SK-N-SH treated with all-trans-retinoic acid at 6 μM for 48 hours (cell line): ENCODE data around the gene JAKMIP1.

Experiments
- ARNTL ChIP-seq: fragments of 450-650 bp; formaldehyde crosslinking; IDR thresholded peaks from 2 replicates; pipeline ENCODE4 v1.5.0; 2020; ENCODE audit warnings: low read depth, mild to moderate bottlenecking, moderate library complexity, borderline replicate concordance
- BACH2 ChIP-seq: fragments of 250-450 bp; sonication (Bioruptor Pico); IDR thresholded peaks from 2 replicates; pipeline ENCODE4 v1.9.0; 2021; ENCODE audit warnings: mild to moderate bottlenecking, borderline replicate concordance
- ESRRG ChIP-seq: fragments of 250-450 bp; sonication (Bioruptor Pico); IDR thresholded peaks from 2 replicates; pipeline ENCODE4 v1.6.1; 2021; ENCODE audit warnings: mild to moderate bottlenecking
- PATZ1 ChIP-seq: fragments of 250-450 bp; sonication (Bioruptor Pico); IDR thresholded peaks from 2 replicates; pipeline ENCODE4 v1.8.0; 2020; ENCODE audit warnings: mild to moderate bottlenecking, moderate library complexity, borderline replicate concordance
- POU6F1 ChIP-seq: fragments of 250-450 bp; sonication (Bioruptor Pico); IDR thresholded peaks from 2 replicates; pipeline ENCODE4 v1.8.0; 2021; ENCODE audit warnings: low read depth, mild to moderate bottlenecking, moderate library complexity, borderline replicate concordance
- SNAI2 ChIP-seq: fragments of 250-450 bp; sonication (Bioruptor Pico); IDR thresholded peaks from 2 replicates; pipeline ENCODE4 v1.5.0; 2020; ENCODE audit warnings: mild to moderate bottlenecking, moderate library complexity
- ZC3H10 ChIP-seq: fragments of 250-450 bp; sonication (Bioruptor Pico); IDR thresholded peaks from 2 replicates; pipeline ENCODE4 v1.5.1; 2021; ENCODE audit warnings: mild to moderate bottlenecking, moderate library complexity
- ZNF565 ChIP-seq: fragments of 450-650 bp; formaldehyde crosslinking; conservative IDR thresholded peaks from 2 replicates; pipeline ENCODE4 v1.5.0; 2020; ENCODE audit warnings: low read depth, mild to moderate bottlenecking, moderate library complexity
- ZNF70 ChIP-seq: fragments of 450-650 bp; formaldehyde crosslinking; IDR thresholded peaks from 2 replicates; pipeline ENCODE4 v1.5.0; 2020; ENCODE audit warnings: mild to moderate bottlenecking, moderate library complexity
- TF ChIP-seq, protein P1 (sequence below): fragments of 250-450 bp; sonication (Bioruptor Pico); IDR thresholded peaks from 2 replicates; pipeline ENCODE4 v1.5.1; 2020; ENCODE audit warnings: low read depth, mild to moderate bottlenecking, moderate library complexity
- TF ChIP-seq, protein P2 (sequence below): fragments of 250-450 bp; sonication (Bioruptor Pico); IDR thresholded peaks from 2 replicates; pipeline ENCODE4 v1.5.1; 2021; ENCODE audit warnings: mild to moderate bottlenecking, moderate library complexity

DNA sequence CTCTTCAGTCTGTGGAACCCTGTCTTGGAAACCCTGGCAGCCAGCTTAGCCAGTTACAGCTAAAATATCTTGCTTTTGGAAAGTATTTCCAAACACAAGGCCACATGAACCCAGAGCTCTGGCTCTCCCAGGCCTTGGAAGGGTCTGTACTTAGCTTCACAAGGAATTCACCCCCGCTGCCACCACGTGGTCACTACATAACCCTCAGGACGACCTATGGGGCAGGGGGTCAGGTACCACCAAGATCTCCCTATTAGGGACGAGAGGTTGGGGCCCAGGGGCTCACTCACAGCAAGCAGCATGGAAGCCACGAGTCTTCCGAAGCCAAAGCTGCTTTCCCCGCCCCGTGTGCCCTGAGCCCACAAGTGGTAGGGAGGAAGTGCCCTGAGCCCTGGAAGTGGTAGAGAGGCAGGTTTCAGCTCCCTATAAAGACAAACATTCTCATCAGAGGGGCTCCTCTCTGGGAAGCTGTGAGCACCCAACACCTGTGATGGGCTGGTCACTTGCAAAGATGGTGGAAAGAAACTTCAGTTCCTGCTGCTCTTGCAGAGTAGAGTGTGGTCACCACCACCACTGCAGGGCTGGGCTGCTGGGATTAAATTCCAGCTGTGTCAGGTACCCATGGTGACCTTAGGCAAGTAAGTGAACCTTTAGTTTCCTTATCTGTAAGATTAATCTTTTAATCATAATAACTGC, 4.7 kb upstream of the JAKMIP1 start:
- TF ChIP-seq ARNTL (CRISPR knock-in tag): no peak
- TF ChIP-seq POU6F1: no peak
- TF ChIP-seq ZNF565 (CRISPR knock-in tag): no peak
- TF ChIP-seq ZC3H10 (CRISPR knock-in tag): no peak
- TF ChIP-seq, protein P1, sequence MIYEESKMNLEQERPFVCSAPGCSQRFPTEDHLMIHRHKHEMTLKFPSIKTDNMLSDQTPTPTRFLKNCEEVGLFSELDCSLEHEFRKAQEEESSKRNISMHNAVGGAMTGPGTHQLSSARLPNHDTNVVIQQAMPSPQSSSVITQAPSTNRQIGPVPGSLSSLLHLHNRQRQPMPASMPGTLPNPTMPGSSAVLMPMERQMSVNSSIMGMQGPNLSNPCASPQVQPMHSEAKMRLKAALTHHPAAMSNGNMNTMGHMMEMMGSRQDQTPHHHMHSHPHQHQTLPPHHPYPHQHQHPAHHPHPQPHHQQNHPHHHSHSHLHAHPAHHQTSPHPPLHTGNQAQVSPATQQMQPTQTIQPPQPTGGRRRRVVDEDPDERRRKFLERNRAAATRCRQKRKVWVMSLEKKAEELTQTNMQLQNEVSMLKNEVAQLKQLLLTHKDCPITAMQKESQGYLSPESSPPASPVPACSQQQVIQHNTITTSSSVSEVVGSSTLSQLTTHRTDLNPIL: no peak
- no peak for TF ChIP-seq SNAI2 (CRISPR knock-in tag)
- TF ChIP-seq PATZ1: no peak
- TF ChIP-seq, protein P2, sequence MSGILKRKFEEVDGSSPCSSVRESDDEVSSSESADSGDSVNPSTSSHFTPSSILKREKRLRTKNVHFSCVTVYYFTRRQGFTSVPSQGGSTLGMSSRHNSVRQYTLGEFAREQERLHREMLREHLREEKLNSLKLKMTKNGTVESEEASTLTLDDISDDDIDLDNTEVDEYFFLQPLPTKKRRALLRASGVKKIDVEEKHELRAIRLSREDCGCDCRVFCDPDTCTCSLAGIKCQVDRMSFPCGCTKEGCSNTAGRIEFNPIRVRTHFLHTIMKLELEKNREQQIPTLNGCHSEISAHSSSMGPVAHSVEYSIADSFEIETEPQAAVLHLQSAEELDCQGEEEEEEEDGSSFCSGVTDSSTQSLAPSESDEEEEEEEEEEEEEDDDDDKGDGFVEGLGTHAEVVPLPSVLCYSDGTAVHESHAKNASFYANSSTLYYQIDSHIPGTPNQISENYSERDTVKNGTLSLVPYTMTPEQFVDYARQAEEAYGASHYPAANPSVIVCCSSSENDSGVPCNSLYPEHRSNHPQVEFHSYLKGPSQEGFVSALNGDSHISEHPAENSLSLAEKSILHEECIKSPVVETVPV (CRISPR knock-in tag): no peak
- no peak for TF ChIP-seq BACH2
- TF ChIP-seq ZNF70 (CRISPR knock-in tag): no peak
- TF ChIP-seq ESRRG (CRISPR knock-in tag): no peak
